BLaER1 (cell line): ENCODE results near the gene AKT3.
"Not testable (repeated sequence)": the region's sequence is repeated elsewhere in the genome, so short reads cannot be mapped to it uniquely, and the experiment has no call there.

Experiments used
- H3K27ac ChIP-seq: shearing (Covaris generic); formaldehyde crosslinking; 2 replicates; pipeline ENCODE4 v1.8.1; 2022
- H3K27me3 ChIP-seq: shearing (Covaris generic); formaldehyde crosslinking; 2 replicates; pipeline ENCODE4 v1.8.1; 2022
- H3K36me3 ChIP-seq: shearing (Covaris generic); formaldehyde crosslinking; 2 replicates; pipeline ENCODE4 v1.8.1; 2022
- H3K4me1 ChIP-seq: shearing (Covaris generic); formaldehyde crosslinking; 2 replicates; pipeline ENCODE4 v1.8.1; 2022
- H3K4me2 ChIP-seq: shearing (Covaris generic); formaldehyde crosslinking; 2 replicates; pipeline ENCODE4 v1.8.1; 2022
- H3K4me3 ChIP-seq: shearing (Covaris generic); formaldehyde crosslinking; 2 replicates; pipeline ENCODE4 v1.8.1; 2022
- H3K9ac ChIP-seq: shearing (Covaris generic); formaldehyde crosslinking; 2 replicates; pipeline ENCODE4 v1.8.1; 2022
- H3K9me3 ChIP-seq: shearing (Covaris generic); formaldehyde crosslinking; 2 replicates; pipeline ENCODE4 v1.8.1; 2022
- H4K20me1 ChIP-seq: shearing (Covaris generic); formaldehyde crosslinking; 2 replicates; pipeline ENCODE4 v1.8.1; 2022
- Cebpa-rat ChIP-seq: shearing (Covaris generic); IDR thresholded peaks from 2 replicates; pipeline ENCODE4 v1.8.1; 2022

Gene AKT3

DNA sequence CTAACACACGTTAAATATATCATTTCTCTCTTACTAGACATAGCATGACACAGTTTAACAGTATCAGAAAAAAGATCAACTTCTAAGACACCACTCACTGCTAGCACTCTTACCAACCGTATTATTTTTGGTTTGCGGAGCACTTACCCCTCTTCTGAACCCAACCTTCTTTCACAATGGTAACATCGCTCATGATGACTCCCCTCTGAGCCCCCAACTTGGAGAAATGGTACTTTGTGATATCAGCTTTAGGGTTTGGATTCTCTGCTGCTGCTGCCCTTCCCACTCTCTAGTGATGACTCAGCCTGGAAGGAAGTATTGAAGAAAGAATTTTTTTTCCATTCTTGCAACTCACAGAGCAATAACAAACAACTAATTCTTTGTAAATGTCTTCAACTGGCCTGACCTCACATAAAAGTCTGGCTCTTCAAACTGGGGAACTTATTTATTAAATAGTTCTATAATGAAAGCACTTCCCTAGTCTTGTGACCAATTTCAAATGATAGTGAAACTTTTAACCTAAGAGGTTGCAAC is 7.0 kb downstream of the AKT3 start:
- Histone ChIP-seq H3K4me1 (peaks cover 6% of the 10 kb centered on the region; the same call in 1 of the 2 replicates), H3K4me2 (no peak overlapping the region), H3K9ac (no peak overlapping the region), H3K27me3 (no peaks in the 10 kb centered on the region), H3K27ac (no peak overlapping the region), H4K20me1 (peaks cover 44% of the 10 kb centered on the region), H3K4me3 (no peak overlapping the region), H3K9me3 (no peaks in the 10 kb centered on the region), H3K36me3 (no peaks in the 10 kb centered on the region; the same call in 1 of the 2 replicates)
- no peak for TF ChIP-seq Cebpa-rat

DNA sequence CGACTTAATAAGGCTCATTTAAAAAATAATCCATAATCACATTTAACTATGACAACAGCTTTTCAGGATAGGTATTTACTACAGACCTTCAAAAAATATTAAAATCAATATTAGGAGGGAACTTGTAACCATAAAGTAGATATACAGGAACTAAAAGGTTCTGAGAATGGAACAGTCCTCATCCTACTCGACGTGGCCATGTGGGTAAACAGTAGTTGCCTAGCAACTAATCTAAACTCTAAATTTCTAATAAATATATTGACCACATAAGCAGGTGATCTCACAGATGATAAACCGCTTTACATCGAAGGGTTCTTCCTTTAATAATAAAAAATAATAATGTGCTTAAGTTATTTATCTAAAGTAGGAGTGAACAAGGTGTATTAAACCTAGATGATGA is 7.9 kb downstream of the AKT3 start:
- Histone ChIP-seq H3K9ac (no peak overlapping the region), H3K9me3 (peaks cover 5% of the 10 kb centered on the region), H3K4me3 (no peak overlapping the region), H4K20me1 (peaks cover 35% of the 10 kb centered on the region), H3K36me3 (peaks cover 1% of the 10 kb centered on the region), H3K4me1 (no peaks in the 10 kb centered on the region), H3K4me2 (no peak overlapping the region), H3K27me3 (no peaks in the 10 kb centered on the region), H3K27ac (no peak overlapping the region)
- TF ChIP-seq Cebpa-rat, result no peak

DNA sequence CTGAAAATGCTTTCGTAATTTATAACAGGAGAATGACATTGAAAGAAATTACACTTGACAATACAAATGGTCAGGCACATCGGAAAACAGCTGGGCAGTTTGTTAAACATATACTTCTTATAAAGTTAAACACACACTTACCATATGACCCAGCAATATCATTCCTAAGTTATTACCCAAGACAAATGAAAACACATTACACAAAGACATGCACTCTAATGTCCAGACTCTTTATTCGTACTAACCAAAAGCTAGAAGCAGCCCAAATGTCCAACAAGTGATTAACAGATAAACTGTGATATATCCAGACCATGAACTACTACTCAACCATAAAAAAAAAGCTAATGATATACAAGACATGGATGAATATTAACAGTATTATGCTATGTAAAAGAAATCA is 8.5 kb downstream of the AKT3 start:
- Histone ChIP-seq H3K9me3 (peaks cover 11% of the 10 kb centered on the region), H3K4me2 (no peak overlapping the region), H3K27ac (no peak overlapping the region), H4K20me1 (peaks cover 29% of the 10 kb centered on the region), H3K4me3 (no peak overlapping the region), H3K36me3 (peaks cover 8% of the 10 kb centered on the region), H3K27me3 (no peaks in the 10 kb centered on the region), H3K4me1 (no peaks in the 10 kb centered on the region), H3K9ac (no peak overlapping the region)
- TF ChIP-seq Cebpa-rat, result no peak

DNA sequence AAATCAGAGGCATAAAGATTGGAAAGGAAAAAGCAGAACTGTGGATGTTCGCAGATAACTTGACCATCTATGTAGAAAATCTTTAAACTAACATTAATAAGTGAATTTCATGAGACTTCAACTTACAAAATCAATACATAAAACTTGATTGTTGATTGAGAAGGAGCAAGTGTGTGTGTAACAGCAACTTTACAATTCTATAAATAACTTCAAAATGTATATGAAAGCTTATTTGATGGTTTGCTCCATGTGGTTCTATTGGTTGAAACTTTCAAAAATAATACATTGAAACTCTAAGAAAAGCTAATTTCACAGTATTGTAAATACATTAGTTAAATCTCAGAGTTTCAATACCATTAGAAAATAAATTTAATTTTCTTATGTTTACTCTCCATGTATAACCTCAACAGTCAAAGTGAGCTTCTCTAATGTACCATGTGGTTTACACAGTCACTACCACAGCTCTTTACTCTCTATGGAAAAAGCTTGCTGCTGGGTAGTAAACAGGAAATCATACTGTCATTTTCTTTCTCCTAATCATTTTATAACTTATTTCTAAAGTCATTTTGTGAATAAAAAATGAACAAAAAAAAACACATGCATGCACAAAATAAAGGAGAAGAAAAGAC is 12.0 kb downstream of the AKT3 start:
- Histone ChIP-seq H3K27ac (no peak overlapping the region), H3K9ac (no peak overlapping the region), H3K36me3 (peaks cover 32% of the 10 kb centered on the region), H3K9me3 (peaks cover 32% of the 10 kb centered on the region), H4K20me1 (0 out of 2 replicates have a peak, but pooled peaks cover 12% of the 10 kb centered on the region), H3K4me1 (no peaks in the 10 kb centered on the region), H3K4me3 (no peak overlapping the region), H3K4me2 (no peak overlapping the region), H3K27me3 (no peaks in the 10 kb centered on the region)
- TF ChIP-seq Cebpa-rat, result no peak

DNA sequence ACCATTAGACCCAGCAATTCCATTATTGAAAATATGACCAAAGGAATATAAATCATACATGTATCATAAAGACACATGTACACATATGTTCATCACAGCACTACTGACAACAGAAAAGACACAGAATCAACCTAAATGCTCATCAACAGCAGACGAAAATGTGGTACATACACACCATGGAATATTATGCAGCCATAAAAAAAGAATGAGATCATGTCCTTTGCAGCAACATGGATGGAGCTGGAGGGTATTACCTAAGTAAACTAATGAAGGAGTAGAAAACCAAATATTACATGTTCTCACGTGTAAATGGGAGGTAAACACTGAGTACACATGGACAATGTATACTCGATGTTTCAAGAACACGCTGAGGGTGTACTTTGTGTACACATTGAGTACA is 15.9 kb downstream of the AKT3 start:
- Histone ChIP-seq H3K4me2 (no peak overlapping the region), H3K36me3 (peaks cover 41% of the 10 kb centered on the region), H3K9ac (no peak overlapping the region), H3K9me3 (peaks cover 32% of the 10 kb centered on the region), H3K27me3 (no peaks in the 10 kb centered on the region), H3K27ac (no peak overlapping the region), H3K4me1 (no peaks in the 10 kb centered on the region), H3K4me3 (no peak overlapping the region), H4K20me1 (0 out of 2 replicates have a peak, but pooled peaks cover 6% of the 10 kb centered on the region)
- TF ChIP-seq Cebpa-rat, result no peak

DNA sequence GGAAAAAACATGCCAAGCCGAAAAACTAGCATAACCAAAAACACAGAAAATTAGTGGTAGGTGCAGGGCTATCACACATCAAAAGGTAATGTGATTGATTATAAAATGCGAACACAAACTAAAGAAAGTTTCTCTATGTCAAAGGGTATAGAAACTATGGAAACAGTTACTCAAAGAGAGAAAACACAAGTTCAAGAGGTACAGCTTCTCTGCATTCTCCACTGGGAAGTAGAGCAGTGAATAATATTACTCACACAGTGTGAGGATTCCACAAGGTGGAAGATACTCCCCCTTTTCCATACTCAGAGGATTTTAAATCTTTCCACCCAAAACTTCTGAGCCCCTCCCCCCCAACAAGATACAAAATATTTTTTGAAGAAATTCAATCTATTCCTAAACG is 18.6 kb downstream of the AKT3 start:
- H3K4me1 ChIP-seq, result 0 out of 2 replicates have a peak, but pooled peaks cover 4% of the 10 kb centered on the region
- H3K36me3 ChIP-seq, result peaks cover 43% of the 10 kb centered on the region
- H3K9ac ChIP-seq, result no peak overlapping the region
- H4K20me1 ChIP-seq, result 0 out of 2 replicates have a peak, but pooled peaks cover 6% of the 10 kb centered on the region
- TF ChIP-seq Cebpa-rat, result no peak
- no peak overlapping the region for H3K4me3 ChIP-seq
- no peak overlapping the region for H3K4me2 ChIP-seq
- peaks cover 21% of the 10 kb centered on the region for H3K9me3 ChIP-seq
- H3K27ac ChIP-seq, result no peak overlapping the region
- H3K27me3 ChIP-seq, result no peaks in the 10 kb centered on the region

DNA sequence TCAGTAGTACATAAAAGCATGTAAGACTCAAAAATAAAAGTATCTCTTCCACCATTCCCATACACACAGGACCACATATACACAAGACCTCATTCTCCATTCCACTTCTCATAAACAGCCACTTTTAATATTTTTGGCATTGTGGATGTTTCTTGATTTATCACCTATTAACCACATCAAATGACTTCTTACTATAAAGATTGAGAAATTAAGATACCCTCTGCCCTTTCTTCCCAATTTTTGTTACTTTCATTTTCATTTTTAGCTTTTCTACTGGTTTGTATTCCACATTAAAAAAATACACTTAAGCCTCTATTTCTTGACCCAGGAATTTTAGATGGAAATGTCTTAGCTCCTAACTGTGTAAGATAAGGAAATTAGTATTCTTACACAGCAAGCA is 22.8 kb downstream of the AKT3 start:
- no peak overlapping the region for H3K4me3 ChIP-seq
- no peaks in the 10 kb centered on the region for H3K27me3 ChIP-seq
- H3K27ac ChIP-seq, result no peak overlapping the region
- H3K4me1 ChIP-seq, result 0 out of 2 replicates have a peak, but pooled peaks cover 4% of the 10 kb centered on the region
- no peak overlapping the region for H3K4me2 ChIP-seq
- TF ChIP-seq Cebpa-rat, result no peak
- H4K20me1 ChIP-seq, result 0 out of 2 replicates have a peak, but pooled peaks cover 6% of the 10 kb centered on the region
- peaks cover 32% of the 10 kb centered on the region for H3K9me3 ChIP-seq
- peaks cover 40% of the 10 kb centered on the region for H3K36me3 ChIP-seq
- no peak overlapping the region for H3K9ac ChIP-seq

DNA sequence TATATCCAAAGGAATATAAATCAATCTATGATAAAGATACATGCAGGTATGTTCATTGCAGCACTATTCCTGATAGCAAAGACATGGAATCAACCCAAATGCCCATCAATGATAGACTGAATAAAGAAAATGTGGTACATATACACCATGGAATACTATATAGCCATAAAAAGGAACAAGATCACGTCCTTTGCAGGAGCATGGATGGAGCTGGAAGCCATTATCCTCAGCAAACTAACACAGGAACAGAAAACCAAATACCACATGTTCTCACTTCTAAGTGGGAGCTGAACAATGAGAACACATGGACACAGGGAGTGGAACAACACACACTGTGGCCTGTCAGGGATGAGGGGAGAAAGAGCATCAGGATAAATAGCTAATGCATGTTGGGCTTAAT is 25.1 kb downstream of the AKT3 start:
- H3K4me3 ChIP-seq, H3K4me1 ChIP-seq, H3K27ac ChIP-seq, H3K4me2 ChIP-seq, H3K27me3 ChIP-seq, H3K9ac ChIP-seq, H4K20me1 ChIP-seq: not testable (repeated sequence)
- Histone ChIP-seq H3K36me3 (peaks cover 50% of the 10 kb centered on the region), H3K9me3 (peaks cover 55% of the 10 kb centered on the region)

DNA sequence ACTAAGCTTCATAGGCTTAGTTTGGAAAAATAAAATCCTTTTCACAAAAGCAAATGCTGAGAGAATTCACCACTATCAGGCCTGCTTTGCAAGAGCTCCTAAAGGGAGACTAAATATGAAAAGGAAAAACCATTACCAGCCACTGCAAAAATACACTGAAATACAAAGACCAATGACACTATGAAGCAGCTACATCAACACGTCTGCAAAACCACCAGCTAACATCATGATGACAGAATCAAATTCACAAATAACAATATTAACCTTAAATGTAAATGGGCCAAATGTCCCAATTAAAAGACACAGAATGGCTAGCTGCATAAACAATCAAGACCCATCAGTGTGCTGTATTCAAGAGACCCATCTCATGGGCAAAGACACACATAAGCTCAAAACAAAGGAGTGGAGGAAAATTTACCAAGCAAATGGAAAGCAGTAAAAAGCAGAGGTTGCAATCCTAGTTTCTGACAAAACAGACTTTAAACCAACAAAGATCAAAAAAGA is 28.8 kb downstream of the AKT3 start:
- no peaks in the 10 kb centered on the region for H4K20me1 ChIP-seq
- H3K4me1 ChIP-seq, result no peaks in the 10 kb centered on the region
- peaks cover 66% of the 10 kb centered on the region for H3K9me3 ChIP-seq
- H3K9ac ChIP-seq, result no peak overlapping the region
- H3K27ac ChIP-seq, result no peak overlapping the region
- TF ChIP-seq Cebpa-rat, result no peak
- no peak overlapping the region for H3K4me2 ChIP-seq
- H3K36me3 ChIP-seq, result peaks cover 54% of the 10 kb centered on the region
- H3K4me3 ChIP-seq, result no peak overlapping the region
- no peaks in the 10 kb centered on the region for H3K27me3 ChIP-seq

DNA sequence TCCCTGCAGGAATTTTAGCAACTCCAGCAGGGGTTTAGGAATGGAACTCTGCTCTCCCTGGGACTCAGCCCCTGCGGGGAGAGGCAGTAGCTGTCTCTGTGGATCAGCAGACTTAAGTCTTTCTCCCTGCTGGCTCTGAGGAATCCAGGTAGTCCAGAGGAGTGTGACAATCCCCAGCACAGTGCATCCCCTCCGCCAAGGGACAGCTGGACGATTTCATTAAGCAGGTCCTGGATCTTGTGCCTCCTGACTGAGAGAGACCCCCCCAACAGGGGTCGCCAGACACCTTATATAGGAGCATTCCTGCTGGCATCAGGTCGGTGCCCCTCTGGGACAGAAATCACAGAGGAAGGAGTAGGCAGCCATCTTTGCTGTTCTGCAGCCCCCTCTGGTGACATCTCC is 30.6 kb downstream of the AKT3 start:
- H3K27ac ChIP-seq, result no peak overlapping the region
- H3K9me3 ChIP-seq, result peaks cover 68% of the 10 kb centered on the region
- H3K27me3 ChIP-seq, result no peaks in the 10 kb centered on the region
- H3K9ac ChIP-seq, result no peak overlapping the region
- no peak overlapping the region for H3K4me3 ChIP-seq
- H3K4me2 ChIP-seq, result no peak overlapping the region
- H3K4me1 ChIP-seq, result no peaks in the 10 kb centered on the region
- H4K20me1 ChIP-seq, result no peaks in the 10 kb centered on the region
- H3K36me3 ChIP-seq, result peaks cover 42% of the 10 kb centered on the region
- TF ChIP-seq Cebpa-rat, result no peak
